ENCODE measurements around the gene TUBGCP3. TPM values are rescaled to one million over a fixed set of nuclear protein-coding genes. Genes with fewer than 3 reads are reported as not detected.

The TUBGCP3 gene
- total and polyA plus RNA-seq, 11 donors: 6.0 to 23.5 (median 15.6) TPM

GRCh38 chr13:112455476-112456059 lies 132.4 kb downstream of the TUBGCP3 start:
- no peak for ATAC-seq
- TF ChIP-seq POLR2A (IDR thresholded peaks at IDR 0.05) (no peak), CTCF (IDR thresholded peaks at IDR 0.05) (no peak)
- peaks cover 0 to 10% (median 0%) of the 10 kb centered on the region in 9 donors for H3K27me3 ChIP-seq

GRCh38 chr13:112454648-112455334 lies 133.2 kb downstream of the TUBGCP3 start:
- Histone ChIP-seq H3K4me3 (no peak overlapping the region), H3K9me3 (peaks cover 0 to 14% (median 4%) of the 10 kb centered on the region in 12 donors), H3K4me1 (no peaks in the 10 kb centered on the region), H3K27ac (no peak overlapping the region), H3K36me3 (no peaks in the 10 kb centered on the region), H3K27me3 (peaks cover 0 to 10% (median 0%) of the 10 kb centered on the region in 9 donors)
- 76 to 94% (median 78%) methylated on average over 11 to 16 of the region's 16 CpGs for WGBS, 4 donors
- ATAC-seq (no peak), DNase-seq (peak in 1 of 5 donors; percentile 32)
- intact Hi-C loops (cut with DNase I): no loop called here
- TF ChIP-seq CTCF (IDR thresholded peaks at IDR 0.05): no peak
- no peak for TF ChIP-seq POLR2A (IDR thresholded peaks at IDR 0.05)

More at GRCh38 chr13:112455476-112456059, 132.4 kb downstream of the TUBGCP3 start:
- intact Hi-C loops (cut with DNase I): no loop called here
- peak in 1 of 5 donors; percentile 40 for DNase-seq
- H3K36me3 ChIP-seq: no peaks in the 10 kb centered on the region
- no peak overlapping the region for H3K27ac ChIP-seq
- peaks cover 0 to 18% (median 7%) of the 10 kb centered on the region in 12 donors for H3K9me3 ChIP-seq
- 80 to 86% (median 82%) methylated on average over 16 to 17 of the region's 17 CpGs for WGBS, 4 donors
- no peak overlapping the region for H3K4me3 ChIP-seq
- H3K4me1 ChIP-seq: no peaks in the 10 kb centered on the region

- DNase-seq (peak in 1 of 5 donors; percentile 33), ATAC-seq (no peak)
- H3K36me3 ChIP-seq: no peaks in the 10 kb centered on the region
- 64 to 73% (median 70%) methylated on average over 25 to 30 of the region's 30 CpGs for WGBS, 4 donors
- H3K27me3 ChIP-seq: peaks cover 0 to 10% (median 0%) of the 10 kb centered on the region in 9 donors
- H3K27ac ChIP-seq: no peak overlapping the region
- no peak for TF ChIP-seq CTCF (IDR thresholded peaks at IDR 0.05)
- TF ChIP-seq POLR2A (IDR thresholded peaks at IDR 0.05): no peak
- peaks cover 0 to 6% (median 0%) of the 10 kb centered on the region in 12 donors for H3K9me3 ChIP-seq
- H3K4me1 ChIP-seq: no peaks in the 10 kb centered on the region
- no peak overlapping the region for H3K4me3 ChIP-seq
- intact Hi-C loops (cut with DNase I): no loop called here
These were observed 133.9 kb downstream of the TUBGCP3 start for GRCh38 chr13:112453874-112454647.
